HepG2 (cell line): Measurements from ENCODE around the gene THSD4. TPM values are rescaled to one million over a fixed set of nuclear protein-coding genes. Genes with fewer than 3 reads are reported as not detected.
A peak's percentile ranks its signal among the peaks of the same experiment; 100 is the strongest.

Experiments used
- HDAC1 ChIP-seq: sonication (generic); formaldehyde crosslinking; IDR thresholded peaks from 2 replicates; pipeline ENCODE4 v1.5.1; 2020; ENCODE audit warnings: mild to moderate bottlenecking, missing genetic modification reagents
- MEIS1 ChIP-seq: sonication (generic); formaldehyde crosslinking; IDR thresholded peaks from 2 replicates; pipeline ENCODE4 v1.9.0; 2021; ENCODE audit warnings: mild to moderate bottlenecking, missing genetic modification reagents, moderate library complexity, borderline replicate concordance
- NKX3-1 ChIP-seq: sonication (generic); formaldehyde crosslinking; IDR thresholded peaks from 2 replicates; pipeline ENCODE4 v1.5.0; 2020; ENCODE audit warnings: missing genetic modification reagents
- NPAS2 ChIP-seq: sonication (generic); formaldehyde crosslinking; IDR thresholded peaks from 2 replicates; pipeline ENCODE4 v1.8.0; 2022; ENCODE audit warnings: mild to moderate bottlenecking, missing genetic modification reagents, borderline replicate concordance
- SALL1 ChIP-seq: sonication (generic); formaldehyde crosslinking; IDR thresholded peaks from 2 replicates; pipeline ENCODE4 v1.8.0; 2022; ENCODE audit warnings: mild to moderate bottlenecking, missing genetic modification reagents
- STAG1 ChIP-seq: sonication (generic); formaldehyde crosslinking; IDR thresholded peaks from 2 replicates; pipeline ENCODE4 v1.4.0; 2020; ENCODE audit warnings: missing genetic modification reagents
- TAF1 ChIP-seq: sonication (generic); formaldehyde crosslinking; IDR thresholded peaks from 2 replicates; pipeline ENCODE4 v1.4.0; 2020; ENCODE audit warnings: missing genetic modification reagents
- ZNF550 ChIP-seq: sonication (generic); formaldehyde crosslinking; IDR thresholded peaks from 2 replicates; pipeline ENCODE4 v1.4.0; 2020; ENCODE audit warnings: mild to moderate bottlenecking, missing genetic modification reagents, borderline replicate concordance
- ZNF670 ChIP-seq: sonication (generic); formaldehyde crosslinking; IDR thresholded peaks from 2 replicates; pipeline ENCODE4 v1.8.0; 2022; ENCODE audit warnings: mild to moderate bottlenecking, missing genetic modification reagents, borderline replicate concordance
- ZNF737 ChIP-seq: sonication (generic); formaldehyde crosslinking; IDR thresholded peaks from 2 replicates; pipeline ENCODE4 v1.5.0; 2020; ENCODE audit warnings: missing genetic modification reagents, mild to moderate bottlenecking, borderline replicate concordance
- polyA plus RNA-seq, 8 experiments: library from polyadenylated mRNA; depleted of rRNA in 3 of 8; stranded (reverse) in 7 of 8; unstranded in 1 of 8; fragments of >200 nt; fragmentation: Illumina TruSeq in 4 of 8; extraction: Trizol in 4 of 8; gene quantifications; 2 replicates each; pipeline versions ENCODE4 v1.2.1 to v1.2.3, GENCODE V29; 2011 to 2016; ENCODE audit warnings: low read depth in 4 of 8, missing spikeins in 1 of 8, mixed read lengths in 1 of 8; ENCODE audit not compliant: insufficient read depth in 1 of 8
- total RNA-seq, 5 experiments: library from RNA; depleted of rRNA; stranded (reverse); fragments of >200 nt; fragmentation: Illumina TruSeq; extraction: Trizol; gene quantifications; 2 replicates each; pipeline ENCODE4 v1.2.3, GENCODE V29; 2016; ENCODE audit warnings: low read depth in 1 of 5
- TF ChIP-seq, protein P1 (sequence below), 2 experiments: fragments of 450-650 bp in 1 of 2; sonication (generic) in 1 of 2; formaldehyde crosslinking in 1 of 2; IDR thresholded peaks; 2 replicates each; pipeline versions ENCODE4 v1.6.1 to v1.8.0; 2016 to 2022; ENCODE audit warnings: antibody characterized with exemption in 1 of 2, mild to moderate bottlenecking in 1 of 2, missing genetic modification reagents in 1 of 2

THSD4 gene
- total and polyA plus RNA-seq, 2 of the 13 experiments (the other 11 are each of a cell fraction or from before 2014, with no cell fraction given) = 0.07 to 0.21 TPM

DNA sequence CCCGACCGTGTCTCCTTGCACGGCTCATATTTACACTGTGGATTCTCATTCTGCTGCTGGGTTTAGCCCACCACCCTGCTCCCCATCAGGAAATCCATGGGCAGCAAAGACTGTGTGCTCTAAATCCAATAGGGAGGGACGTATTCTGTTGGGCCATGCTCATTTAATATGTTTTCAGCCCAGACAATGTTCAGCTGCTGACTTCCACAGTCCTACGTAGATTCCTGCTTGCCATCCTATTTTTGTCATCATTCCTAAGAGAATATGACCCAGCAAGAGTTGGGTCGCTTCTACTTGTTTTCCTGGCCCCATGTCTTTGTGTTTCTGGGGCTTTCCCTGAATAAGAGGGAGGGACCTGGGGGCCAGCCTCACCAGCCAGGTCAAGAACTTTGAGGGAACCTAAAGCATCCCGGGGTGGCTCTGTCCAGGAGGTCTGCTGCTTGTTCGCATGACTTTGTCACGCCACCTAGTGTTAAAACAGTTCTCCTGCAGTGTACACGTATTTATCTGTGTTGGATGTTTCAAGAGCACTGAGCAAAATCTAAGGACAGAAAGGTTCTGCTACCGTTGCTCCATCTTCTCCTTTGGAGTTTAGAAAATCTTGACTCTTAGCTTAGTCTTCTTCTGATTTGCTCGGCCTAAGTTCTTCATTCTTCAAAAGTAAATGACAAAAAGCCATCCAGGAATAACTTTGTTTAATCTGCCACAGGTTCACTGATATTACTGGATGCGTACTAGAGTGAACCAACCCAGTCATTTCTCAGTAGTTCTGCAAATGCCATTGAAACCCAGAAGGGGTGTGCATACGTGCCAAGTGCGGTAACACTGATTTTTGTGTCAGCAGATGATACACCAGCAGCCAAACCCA lies 615.2 kb downstream of the THSD4 start (continued):
- TF ChIP-seq ZNF737 (CRISPR knock-in tag) = no peak
- no peak for TF ChIP-seq NKX3-1 (CRISPR knock-in tag)
- TF ChIP-seq STAG1 (CRISPR knock-in tag) = peak; percentile 80
- TF ChIP-seq SALL1 (CRISPR knock-in tag) = 0 out of 2 replicates have a peak, but pooled peaks have one; percentile 27
- TF ChIP-seq MEIS1 = no peak
- TF ChIP-seq NPAS2 (CRISPR knock-in tag) = no peak
- no peak for TF ChIP-seq ZNF550 (CRISPR knock-in tag)
- TF ChIP-seq ZNF670 (CRISPR knock-in tag) = 0 out of 2 replicates have a peak, but pooled peaks have one; percentile 27
- TF ChIP-seq, protein P1, sequence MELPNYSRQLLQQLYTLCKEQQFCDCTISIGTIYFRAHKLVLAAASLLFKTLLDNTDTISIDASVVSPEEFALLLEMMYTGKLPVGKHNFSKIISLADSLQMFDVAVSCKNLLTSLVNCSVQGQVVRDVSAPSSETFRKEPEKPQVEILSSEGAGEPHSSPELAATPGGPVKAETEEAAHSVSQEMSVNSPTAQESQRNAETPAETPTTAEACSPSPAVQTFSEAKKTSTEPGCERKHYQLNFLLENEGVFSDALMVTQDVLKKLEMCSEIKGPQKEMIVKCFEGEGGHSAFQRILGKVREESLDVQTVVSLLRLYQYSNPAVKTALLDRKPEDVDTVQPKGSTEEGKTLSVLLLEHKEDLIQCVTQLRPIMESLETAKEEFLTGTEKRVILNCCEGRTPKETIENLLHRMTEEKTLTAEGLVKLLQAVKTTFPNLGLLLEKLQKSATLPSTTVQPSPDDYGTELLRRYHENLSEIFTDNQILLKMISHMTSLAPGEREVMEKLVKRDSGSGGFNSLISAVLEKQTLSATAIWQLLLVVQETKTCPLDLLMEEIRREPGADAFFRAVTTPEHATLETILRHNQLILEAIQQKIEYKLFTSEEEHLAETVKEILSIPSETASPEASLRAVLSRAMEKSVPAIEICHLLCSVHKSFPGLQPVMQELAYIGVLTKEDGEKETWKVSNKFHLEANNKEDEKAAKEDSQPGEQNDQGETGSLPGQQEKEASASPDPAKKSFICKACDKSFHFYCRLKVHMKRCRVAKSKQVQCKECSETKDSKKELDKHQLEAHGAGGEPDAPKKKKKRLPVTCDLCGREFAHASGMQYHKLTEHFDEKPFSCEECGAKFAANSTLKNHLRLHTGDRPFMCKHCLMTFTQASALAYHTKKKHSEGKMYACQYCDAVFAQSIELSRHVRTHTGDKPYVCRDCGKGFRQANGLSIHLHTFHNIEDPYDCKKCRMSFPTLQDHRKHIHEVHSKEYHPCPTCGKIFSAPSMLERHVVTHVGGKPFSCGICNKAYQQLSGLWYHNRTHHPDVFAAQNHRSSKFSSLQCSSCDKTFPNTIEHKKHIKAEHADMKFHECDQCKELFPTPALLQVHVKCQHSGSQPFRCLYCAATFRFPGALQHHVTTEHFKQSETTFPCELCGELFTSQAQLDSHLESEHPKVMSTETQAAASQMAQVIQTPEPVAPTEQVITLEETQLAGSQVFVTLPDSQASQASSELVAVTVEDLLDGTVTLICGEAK (IDR thresholded peaks at IDR 0.05) = no peak
- TF ChIP-seq, protein P1 (CRISPR knock-in tag; IDR thresholded peaks at IDR 0.05) = peak; percentile 52; the same call in 1 of the 2 replicates
- TF ChIP-seq TAF1 (CRISPR knock-in tag) = no peak
- 0 out of 2 replicates have a peak, but pooled peaks have one; percentile 16 for TF ChIP-seq HDAC1 (CRISPR knock-in tag)
